PC-9 (cell line): ENCODE results near the gene SERPINF2.

ENCODE experiments used
- EZH2 ChIP-seq: fragments of 200-600 bp; sonication (generic); IDR thresholded peaks from 2 replicates; pipeline ENCODE4 v1.8.0; 2017; ENCODE audit warnings: antibody characterized with exemption, low read depth
- TF ChIP-seq, protein P1 (sequence below): fragments of 200-600 bp; sonication (generic); conservative IDR thresholded peaks from 2 replicates; pipeline ENCODE4 v1.6.1; 2017; ENCODE audit warnings: mixed run types, antibody characterized with exemption, mild to moderate bottlenecking, moderate library complexity

DNA sequence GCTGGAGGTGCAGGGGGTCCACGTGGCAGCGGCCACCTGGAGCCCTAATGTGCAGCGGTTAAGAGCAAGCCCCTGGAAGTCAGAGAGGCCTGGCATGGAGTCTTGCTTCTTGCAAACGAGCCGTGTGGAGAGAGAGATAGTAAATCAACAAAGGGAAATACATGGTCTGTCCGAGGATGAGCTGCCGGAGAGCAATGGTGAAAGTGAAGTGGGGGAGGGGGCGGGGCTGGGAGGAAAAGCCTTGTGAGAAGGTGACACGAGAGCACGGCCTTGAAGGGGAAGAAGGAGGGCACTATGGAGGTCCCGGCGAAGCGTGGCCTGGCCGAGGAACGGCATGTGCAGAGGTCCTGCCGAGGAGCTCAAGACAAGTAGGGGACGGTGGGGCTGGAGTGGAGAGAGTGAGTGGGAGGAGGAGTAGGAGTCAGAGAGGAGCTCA lies 13.2 kb downstream of the SERPINF2 start:
- TF ChIP-seq, protein P1, sequence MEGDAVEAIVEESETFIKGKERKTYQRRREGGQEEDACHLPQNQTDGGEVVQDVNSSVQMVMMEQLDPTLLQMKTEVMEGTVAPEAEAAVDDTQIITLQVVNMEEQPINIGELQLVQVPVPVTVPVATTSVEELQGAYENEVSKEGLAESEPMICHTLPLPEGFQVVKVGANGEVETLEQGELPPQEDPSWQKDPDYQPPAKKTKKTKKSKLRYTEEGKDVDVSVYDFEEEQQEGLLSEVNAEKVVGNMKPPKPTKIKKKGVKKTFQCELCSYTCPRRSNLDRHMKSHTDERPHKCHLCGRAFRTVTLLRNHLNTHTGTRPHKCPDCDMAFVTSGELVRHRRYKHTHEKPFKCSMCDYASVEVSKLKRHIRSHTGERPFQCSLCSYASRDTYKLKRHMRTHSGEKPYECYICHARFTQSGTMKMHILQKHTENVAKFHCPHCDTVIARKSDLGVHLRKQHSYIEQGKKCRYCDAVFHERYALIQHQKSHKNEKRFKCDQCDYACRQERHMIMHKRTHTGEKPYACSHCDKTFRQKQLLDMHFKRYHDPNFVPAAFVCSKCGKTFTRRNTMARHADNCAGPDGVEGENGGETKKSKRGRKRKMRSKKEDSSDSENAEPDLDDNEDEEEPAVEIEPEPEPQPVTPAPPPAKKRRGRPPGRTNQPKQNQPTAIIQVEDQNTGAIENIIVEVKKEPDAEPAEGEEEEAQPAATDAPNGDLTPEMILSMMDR, result no peak
- TF ChIP-seq EZH2, result no peak
